ENCODE results near the gene MYMX. TPM values are rescaled to one million over a fixed set of nuclear protein-coding genes. Genes with fewer than 3 reads are reported as not detected.
"Not testable (repeated sequence)": the region's sequence is repeated elsewhere in the genome, so short reads cannot be mapped to it uniquely, and the experiment has no call there.

The MYMX gene
- not detected for total RNA-seq
- long read RNA-seq: 0 reads

GRCh38 chr6:44216677-44217331 is at the start of gene MYMX:
Gene MYMX, plus strand, starts transcription at chr6:44216926. Its CDS starts 546 bp downstream, at chr6:44217472.
- ATAC-seq (no peak), DNase-seq (no peak)
- intact Hi-C loops (cut with DNase I, micrococcal nuclease): no loop called here

- intact Hi-C loops (cut with DNase I, micrococcal nuclease): loop anchor here in 1 of 2 donors (10.0 kb wide), 1 partner anchor 167 kb away; no protein-coding TSS in a partner anchor
- ATAC-seq: no peak
- DNase-seq: no peak
These were observed 49.2 kb upstream of the MYMX start for GRCh38 chr6:44167567-44167966.

GRCh38 chr6:44169154-44169553 is 47.6 kb upstream of the MYMX start:
- peak; percentile 55 to 75 for DNase-seq
- intact Hi-C loops (cut with DNase I, micrococcal nuclease): loop anchor here in 1 of 2 donors (10.0 kb wide), 1 partner anchor 166 kb away; no protein-coding TSS in a partner anchor
- peak; percentile 71 for ATAC-seq

- DNase-seq: peak in 1 of 2 donors; percentile 51
- intact Hi-C loops (cut with DNase I, micrococcal nuclease): loop anchor here in 1 of 2 donors (5.0 to 10.0 kb wide), 2 partner anchors 62 to 165 kb away; no protein-coding TSS in a partner anchor
- ATAC-seq: peak; percentile 50
These were observed 46.7 kb upstream of the MYMX start for GRCh38 chr6:44169886-44170570.

- intact Hi-C loops (cut with DNase I, micrococcal nuclease): loop anchor here in 1 of 2 donors (5.0 kb wide), 1 partner anchor 60 kb away; no protein-coding TSS in a partner anchor
- no peak for ATAC-seq
- no peak for DNase-seq
These were observed 44.7 kb upstream of the MYMX start for GRCh38 chr6:44171899-44172546.

- ATAC-seq (peak; percentile 71), DNase-seq (peak; percentile 76 to 91)
- intact Hi-C loops (cut with DNase I, micrococcal nuclease): loop anchor here in 1 of 2 donors (5.0 kb wide), 1 partner anchor 59 kb away; no protein-coding TSS in a partner anchor
These were observed 43.8 kb upstream of the MYMX start for GRCh38 chr6:44172731-44173500.

- DNase-seq (no peak), ATAC-seq (peak; percentile 18)
- intact Hi-C loops (cut with DNase I, micrococcal nuclease): no loop called here
These were observed 40.5 kb upstream of the MYMX start for GRCh38 chr6:44176130-44176761.

- DNase-seq: no peak
- intact Hi-C loops (cut with DNase I, micrococcal nuclease): no loop called here
- no peak for ATAC-seq
These were observed 39.8 kb upstream of the MYMX start for GRCh38 chr6:44176762-44177509.

- DNase-seq: no peak
- ATAC-seq: peak; percentile 56
- intact Hi-C loops (cut with DNase I, micrococcal nuclease): no loop called here
These were observed 38.9 kb upstream of the MYMX start for GRCh38 chr6:44177691-44178423.

GRCh38 chr6:44178424-44179071 is 38.2 kb upstream of the MYMX start:
- intact Hi-C loops (cut with DNase I, micrococcal nuclease): no loop called here
- DNase-seq: no peak
- no peak for ATAC-seq

GRCh38 chr6:44179072-44179536 is 37.6 kb upstream of the MYMX start:
- ATAC-seq (no peak), DNase-seq (no peak)
- intact Hi-C loops (cut with DNase I, micrococcal nuclease): no loop called here

- ATAC-seq (no peak), DNase-seq (no peak)
- intact Hi-C loops (cut with DNase I, micrococcal nuclease): no loop called here
These were observed 37.1 kb upstream of the MYMX start for GRCh38 chr6:44179648-44180047.

GRCh38 chr6:44180406-44180805 is 36.3 kb upstream of the MYMX start:
- no peak for DNase-seq
- ATAC-seq: no peak
- intact Hi-C loops (cut with DNase I, micrococcal nuclease): no loop called here

GRCh38 chr6:44180886-44181285 is 35.8 kb upstream of the MYMX start:
- DNase-seq (no peak), ATAC-seq (no peak)
- intact Hi-C loops (cut with DNase I, micrococcal nuclease): no loop called here

- intact Hi-C loops (cut with DNase I, micrococcal nuclease); ATAC-seq; DNase-seq: not testable (repeated sequence)
These were observed 34.9 kb upstream of the MYMX start for GRCh38 chr6:44181784-44182183.

GRCh38 chr6:44182911-44183390 is 33.8 kb upstream of the MYMX start:
- intact Hi-C loops (cut with DNase I, micrococcal nuclease): no loop called here
- DNase-seq: no peak
- no peak for ATAC-seq

Data from left colon (tissue), 2 donors.